SIG-M5 treated with dmso at 0.1 percent for 504 hours (cell line): Measurements from ENCODE around the gene HLA-DPB1.
A peak's percentile ranks its signal among the peaks of the same experiment; 100 is the strongest.

Experiments used
- DNase-seq: peaks from one replicate; lab custom pipeline; 2025; ENCODE audit not compliant: unreplicated experiment; lab: John Stamatoyannopoulos, UW

Gene HLA-DPB1

DNA sequence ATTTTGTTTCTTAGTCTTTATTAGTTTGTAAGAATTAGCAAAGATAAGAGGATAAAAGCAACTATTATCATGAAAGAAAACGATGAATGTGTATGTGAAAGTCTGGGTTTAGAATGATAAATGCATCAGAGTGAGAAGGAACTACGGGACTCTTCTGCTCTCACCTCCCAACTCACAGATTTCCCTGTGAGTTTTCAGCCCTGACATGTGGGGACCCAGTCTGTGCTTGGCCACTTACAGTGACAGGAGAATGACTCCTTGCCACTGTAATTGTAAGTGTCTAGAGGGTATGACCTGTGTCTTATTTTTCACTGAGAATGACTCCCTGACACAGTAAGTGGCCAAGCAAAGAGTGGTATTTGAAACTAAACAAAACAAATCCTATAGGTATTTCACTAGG, 4.9 kb upstream of the HLA-DPB1 start:
- no peak for DNase-seq

DNA sequence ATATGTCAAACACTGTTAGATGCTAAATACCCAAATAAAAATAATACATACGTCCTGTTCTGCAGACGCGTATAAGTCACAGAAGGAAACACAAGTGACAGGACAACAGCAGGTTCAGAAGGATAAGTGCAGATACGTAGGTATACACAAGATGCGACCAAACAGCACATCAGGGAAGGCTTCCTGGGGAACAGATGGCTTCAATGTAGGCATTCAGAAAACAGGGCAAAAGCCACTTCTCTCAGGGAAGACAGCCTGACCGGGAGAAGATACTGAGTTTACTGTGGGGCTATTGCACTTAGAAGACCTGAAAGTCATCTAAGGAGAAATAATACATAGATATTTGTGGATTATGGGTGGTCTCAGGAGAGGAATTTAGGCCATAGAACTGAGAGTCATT, 4.2 kb upstream of the HLA-DPB1 start:
- DNase-seq = no peak

DNA sequence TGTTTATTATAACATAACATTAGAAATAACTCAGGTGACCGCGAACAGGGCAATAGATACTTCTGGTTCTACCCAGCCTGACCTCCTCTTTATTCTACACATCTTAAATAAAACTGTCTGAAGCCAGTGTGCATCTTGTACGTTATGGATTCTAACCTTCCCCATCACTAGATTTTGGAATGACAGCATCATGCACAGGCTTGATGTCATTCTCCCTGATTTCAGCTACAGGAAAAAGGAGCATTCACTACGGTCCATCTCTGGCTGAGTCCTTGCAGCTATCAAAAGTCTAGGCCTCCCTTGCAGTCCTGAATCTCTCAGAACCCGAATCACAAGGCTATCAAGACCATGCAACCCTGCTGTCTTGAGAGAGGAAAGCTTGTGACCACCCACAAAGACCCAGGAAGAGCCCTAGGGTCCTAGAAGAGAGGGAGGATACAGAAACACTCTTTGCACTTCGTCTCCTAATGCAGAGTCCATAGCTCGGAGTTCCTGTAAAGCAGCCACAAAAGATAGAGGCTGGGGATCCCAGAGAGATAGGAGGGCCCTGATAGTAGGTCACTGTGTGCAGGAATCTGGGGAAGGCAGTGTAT, 3.2 kb upstream of the HLA-DPB1 start:
- no peak for DNase-seq

DNA sequence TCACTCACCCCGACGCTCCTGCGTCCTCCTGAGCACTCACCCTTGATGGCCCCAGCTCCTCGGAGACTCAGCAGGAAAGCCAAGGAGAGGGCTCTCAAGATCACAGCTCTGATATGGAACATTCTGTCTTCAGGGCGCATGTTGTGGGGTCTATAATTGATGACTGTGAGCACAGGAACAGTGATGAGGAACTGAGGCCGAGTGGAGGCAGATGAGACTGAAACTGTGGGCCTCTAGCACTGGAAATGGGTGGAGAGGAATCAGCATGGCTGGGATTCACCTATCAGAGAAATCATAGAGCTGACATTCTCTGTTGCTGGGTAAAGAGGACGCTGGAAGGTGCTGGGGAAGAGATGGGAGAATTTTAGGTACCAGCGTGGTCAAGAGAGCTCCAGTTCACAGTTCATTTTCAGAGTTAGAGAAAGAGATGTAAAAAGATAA, 2.3 kb upstream of the HLA-DPB1 start, which contains the start of gene HLA-DPA1:
HLA-DPA1 (minus strand) TSS at position 219 of the 441 bp plus-strand sequence.
- peak; percentile 58 for DNase-seq

DNA sequence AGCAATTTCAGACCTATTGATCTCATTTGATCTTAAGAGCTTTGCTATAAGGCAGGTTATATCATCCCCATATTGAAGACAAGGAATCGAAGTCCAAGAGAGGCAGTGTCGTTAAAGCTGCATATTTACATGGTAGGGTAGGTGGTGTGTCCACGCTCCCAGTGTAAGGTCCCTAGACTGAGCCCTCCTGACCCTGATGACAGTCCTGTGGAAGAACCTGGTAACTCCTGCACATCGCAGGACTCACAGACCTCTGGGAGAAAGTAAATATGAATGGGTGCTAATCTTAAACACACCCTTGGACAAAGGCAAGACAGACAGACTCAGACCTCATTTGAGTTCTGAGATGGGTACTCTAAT, 602 bp upstream of the HLA-DPB1 start:
- DNase-seq = no peak

DNA sequence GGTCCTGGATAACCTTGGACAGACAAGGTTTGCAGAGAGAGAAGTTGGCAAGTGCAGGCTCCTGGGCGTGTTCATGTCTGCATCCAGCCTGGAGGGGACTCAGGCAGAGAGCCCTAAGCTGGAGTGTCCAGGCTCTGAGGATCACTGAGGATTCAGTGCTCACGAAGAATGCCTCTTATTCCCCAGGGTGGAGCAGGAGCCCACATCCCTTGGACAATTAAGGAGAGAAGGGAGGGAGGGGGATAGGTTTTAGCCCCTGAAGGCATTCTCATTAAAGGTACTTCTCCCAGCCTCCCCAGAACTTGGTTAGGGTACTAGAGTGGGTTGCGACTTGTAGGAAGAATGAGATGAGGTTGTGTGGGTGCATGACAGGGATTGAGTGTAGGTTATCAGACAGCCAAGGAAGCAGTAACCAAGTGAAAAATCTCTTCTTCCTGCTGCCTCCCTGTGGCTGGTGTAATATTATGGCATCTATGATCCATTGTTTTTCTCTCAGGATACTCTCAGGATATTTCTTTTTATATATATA, 680 bp downstream of the HLA-DPB1 start:
- no peak for DNase-seq

DNA sequence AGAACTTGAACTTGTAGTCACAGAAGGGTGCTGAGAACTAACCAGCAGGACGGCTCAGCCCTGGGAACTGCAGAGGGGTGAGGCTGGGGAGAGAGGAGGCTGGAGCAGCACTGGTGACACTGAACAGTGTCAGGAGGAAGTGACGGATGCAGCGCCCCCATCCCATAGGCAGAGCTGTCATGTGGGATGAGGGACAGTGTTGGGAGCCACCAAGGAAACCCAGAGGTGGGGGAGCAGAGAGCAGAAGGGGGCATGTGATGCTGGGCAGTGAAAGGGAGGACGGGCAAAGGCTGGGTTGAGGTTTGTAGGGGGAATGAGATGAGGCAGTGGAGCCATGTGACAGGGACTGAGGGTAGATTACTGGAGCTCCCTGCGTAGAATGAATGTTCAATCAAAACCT, 2.1 kb downstream of the HLA-DPB1 start:
- DNase-seq = no peak

DNA sequence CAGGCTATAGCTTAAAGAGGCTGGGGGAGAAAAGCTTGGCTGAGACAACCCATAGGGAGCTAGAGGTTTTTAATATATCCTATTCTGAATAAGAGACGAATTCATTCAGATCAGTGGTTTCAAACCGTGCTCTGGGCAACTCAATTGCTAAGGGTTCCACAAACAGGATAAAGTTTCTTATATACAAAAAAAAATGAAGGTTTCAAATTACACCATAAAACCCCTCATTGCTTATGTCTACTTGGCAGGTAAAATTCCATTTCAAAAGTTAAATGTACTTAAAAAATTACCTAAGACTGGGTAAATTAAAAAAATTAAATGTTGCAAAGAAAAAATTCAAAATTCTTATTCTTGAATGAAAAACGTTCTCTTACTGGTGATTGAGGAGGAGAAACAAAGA, 2.7 kb downstream of the HLA-DPB1 start:
- DNase-seq = no peak

DNA sequence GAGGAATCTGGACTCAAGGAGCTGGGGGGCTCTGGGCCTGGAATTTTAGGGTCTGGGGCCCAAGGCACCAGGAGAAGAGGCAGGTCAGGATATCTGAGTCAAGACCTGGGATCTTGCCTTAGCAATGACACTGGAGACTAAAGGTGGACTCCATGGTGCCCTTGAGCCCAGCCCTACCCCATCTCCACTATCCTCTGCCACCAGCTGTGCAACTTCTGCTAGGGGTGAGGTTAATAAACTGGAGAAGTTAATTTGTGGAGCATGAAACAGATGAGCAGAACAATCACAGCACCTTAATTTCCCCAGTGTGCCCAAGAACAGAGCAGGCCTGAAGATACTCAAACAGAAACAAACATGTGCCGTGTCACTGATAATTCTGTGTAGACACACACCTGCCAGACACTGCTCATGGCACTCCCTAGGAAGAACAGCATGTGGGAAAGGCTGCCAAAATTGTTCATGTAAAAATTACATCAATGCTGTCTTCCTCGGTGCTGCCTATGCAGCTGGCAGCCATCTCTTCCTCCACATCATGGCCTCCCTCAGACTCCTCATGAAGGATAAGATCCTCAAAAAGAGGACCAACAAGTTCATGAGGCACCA, 3.2 kb downstream of the HLA-DPB1 start:
- DNase-seq = no peak

DNA sequence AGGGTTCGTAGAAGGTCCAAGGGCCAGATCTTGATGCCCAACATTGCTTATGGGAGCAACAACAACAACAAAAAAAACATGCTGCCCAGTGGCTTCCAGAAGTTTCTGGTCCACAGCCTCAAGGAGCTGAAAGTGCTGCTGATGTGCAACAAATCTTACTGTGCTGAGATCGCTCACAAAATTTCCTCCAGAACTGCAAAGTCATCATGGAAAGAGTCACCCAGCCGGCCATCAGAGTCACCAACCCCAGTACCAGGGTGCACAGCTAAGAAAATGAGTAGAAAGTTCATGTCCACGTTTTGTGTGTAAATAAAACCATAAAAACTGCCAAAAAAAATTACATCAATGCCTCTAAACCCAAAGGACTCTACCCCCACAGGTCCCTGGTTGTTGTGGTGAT, 3.8 kb downstream of the HLA-DPB1 start:
- DNase-seq = no peak

DNA sequence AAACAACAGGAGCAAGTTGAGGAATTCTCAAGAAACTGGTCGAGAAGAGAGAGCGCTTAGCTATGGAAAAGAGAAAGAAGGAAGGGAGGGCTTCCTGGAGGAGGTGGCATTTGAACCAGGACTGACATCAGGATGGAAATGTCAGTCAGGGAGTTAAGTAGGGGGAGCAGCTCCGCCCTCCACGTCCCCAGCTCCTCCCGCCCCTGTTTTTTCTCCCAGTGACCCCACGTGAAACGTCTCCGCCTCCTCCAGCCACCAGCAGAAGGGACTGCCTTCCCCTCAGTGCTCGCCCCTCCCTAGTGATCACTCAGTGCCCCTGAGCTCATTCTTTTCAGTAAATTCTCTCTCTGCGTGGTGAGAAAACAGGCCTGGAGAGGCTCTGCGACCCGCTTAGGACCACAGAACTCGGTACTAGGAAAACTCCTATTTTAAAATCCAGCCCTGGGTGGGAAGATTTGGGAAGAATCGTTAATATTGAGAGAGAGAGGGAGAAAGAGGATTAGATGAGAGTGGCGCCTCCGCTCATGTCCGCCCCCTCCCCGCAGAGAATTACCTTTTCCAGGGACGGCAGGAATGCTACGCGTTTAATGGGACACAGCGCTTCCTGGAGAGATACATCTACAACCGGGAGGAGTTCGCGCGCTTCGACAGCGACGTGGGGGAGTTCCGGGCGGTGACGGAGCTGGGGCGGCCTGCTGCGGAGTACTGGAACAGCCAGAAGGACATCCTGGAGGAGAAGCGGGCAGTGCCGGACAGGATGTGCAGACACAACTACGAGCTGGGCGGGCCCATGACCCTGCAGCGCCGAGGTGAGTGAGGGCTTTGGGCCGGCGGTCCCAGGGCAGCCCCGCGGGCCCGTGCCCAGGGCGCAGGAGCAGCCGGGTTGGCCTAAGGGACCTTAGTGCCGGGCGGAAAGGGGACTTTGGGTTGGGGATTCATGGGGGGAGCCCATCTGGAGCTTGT, 4.6 kb downstream of the HLA-DPB1 start:
- no peak for DNase-seq

DNA sequence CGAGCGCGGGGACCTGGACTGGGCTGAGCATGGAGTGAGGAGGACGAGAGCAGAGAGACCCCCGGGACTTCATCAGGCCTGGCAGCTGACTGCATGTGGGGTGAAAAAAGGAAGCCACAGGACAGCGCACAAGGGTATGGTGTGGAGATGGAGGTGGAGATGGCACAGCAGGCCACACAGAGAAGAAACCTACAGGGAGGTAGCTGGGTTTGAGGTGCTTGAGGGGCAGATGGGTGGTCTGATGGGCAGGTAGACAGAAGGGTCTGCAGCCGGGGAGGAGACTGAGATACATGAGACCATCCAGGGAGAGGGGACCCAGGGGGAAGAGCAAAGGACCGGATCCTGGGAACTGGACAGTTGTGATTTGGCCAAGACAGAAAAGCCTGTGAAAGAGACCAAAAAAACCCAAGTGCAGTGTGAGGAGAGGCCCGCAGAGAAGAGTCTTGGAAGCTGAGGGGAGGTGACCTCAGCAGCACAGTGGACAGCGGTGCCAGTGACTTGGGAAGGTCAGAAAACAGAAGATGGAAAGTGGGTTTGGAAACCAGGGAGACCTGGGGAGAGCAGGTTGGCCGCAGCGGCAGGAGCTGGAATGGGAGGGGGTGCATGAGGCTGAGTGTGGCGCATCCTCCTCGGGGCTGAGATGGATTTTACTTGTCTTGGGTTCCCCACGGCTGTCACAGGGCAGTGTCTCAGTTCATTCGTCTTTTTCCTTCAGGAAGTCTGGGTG, 5.5 kb downstream of the HLA-DPB1 start:
- DNase-seq = no peak

DNA sequence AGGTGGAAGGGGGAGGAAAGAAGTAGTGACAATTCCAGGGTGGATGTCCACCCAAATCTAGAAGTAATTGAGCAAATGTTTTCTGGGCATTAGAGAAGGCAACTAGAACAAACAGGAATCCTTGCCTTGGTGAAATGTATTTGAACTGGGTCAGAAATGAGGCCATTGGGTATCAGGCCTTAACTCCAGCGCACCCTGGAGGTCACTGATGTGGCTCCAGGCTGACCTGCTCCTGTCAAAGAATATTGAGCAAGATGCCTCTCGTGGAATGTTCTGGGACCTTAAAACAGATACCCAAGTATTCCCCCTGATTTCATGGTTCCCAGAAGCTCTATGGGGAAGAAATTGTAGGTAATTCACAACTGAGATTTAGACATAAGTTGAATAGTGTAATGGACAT, 6.9 kb downstream of the HLA-DPB1 start:
- DNase-seq = peak; percentile 10

DNA sequence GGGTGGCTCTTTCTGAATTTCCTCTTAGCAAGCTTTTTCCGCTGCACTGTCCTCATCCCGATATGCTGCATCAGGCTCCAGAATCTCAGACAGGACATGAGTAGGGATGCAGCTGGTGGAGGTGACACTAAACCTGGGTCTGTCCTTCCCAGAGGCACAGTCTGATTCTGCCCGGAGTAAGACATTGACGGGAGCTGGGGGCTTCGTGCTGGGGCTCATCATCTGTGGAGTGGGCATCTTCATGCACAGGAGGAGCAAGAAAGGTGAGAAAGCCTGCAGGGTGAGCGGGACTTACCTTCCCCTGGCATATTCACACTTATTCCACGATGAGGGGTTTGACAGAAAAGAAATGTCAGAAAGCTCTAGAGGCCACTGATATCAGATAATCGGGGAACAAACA, 9.8 kb downstream of the HLA-DPB1 start:
- no peak for DNase-seq

DNA sequence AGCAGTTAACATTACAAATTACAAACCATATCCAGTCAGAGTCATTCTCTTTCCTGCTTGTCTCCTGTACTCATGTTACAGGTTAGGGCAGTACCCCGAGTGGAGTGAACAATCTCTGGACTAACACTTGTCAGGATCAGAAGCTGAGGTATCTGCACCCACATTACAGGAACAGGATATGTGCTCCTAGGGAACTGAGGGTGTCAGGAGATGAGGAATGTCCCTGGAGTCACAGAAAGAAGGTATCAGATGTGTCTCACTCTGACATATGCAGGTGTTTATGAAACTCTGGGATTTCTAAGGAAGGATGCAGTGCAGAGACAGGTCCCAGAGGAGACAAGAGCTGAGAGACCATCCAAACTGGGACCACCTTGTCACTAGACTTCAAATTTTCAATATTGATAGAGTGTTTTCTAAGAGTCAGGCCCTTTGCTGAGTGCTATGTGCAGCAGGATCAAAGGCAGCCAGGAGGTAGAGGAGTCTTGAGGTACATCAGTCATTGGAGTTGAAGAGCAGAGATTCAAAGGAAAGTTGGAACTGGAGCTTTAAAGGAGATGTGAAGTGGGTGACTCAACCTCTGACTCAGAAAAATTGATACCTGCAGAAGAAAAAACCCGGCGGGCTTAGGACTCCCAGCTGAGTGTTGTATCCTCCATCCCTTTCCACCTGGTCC, 12.6 kb downstream of the HLA-DPB1 start:
- no peak for DNase-seq

DNA sequence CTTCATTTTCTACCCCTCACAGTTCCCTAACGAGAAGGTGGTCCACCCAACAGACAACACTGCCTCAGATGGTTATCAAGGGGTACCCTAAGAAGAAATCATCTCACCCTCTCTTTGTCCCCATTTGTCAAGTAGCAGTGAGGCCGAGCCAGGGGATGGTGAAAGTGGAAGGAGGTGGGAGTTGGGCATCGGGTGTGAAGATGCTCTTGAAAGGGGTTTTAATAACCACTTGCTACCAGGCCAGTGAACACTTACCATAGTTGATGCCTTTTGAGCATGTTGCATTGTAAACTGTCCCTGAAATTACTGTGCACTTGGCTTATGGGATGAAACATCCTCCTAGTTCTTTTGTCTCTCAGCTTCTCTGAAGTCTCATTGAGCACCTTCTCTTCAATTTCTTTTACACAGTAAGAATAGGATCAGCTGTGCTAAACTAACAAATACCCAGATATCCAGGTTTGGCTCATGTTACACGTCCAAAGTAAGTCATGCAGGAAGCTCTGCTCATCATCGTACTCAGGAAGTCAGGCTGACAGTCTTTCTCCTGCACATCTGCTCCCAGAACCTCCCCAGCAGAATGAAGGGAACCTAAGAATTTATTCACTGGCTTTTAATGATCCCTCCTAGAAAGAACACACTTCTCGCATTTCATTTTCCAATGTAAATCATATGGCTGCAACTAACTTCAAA, 13.3 kb downstream of the HLA-DPB1 start:
- DNase-seq = no peak

DNA sequence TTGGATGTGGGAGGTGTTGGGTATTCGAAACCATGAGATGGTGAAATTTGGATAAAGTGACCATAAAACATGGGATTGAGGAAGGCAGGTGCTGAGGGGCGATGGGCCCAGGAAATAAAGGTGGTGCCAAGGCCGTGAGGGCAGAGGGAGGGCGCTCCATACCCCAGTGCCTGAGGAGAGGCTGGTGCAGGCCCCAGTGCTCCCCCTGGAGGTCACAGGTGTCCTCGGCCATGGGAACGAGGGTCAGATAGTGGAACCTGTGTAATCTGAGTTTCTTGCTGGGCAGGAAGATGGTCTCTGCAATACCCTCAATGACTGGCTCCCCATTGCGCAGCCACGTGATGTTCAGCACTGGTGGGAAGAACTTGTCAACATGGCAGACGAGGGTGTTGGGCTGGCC, 16.2 kb downstream of the HLA-DPB1 start:
- DNase-seq = no peak

DNA sequence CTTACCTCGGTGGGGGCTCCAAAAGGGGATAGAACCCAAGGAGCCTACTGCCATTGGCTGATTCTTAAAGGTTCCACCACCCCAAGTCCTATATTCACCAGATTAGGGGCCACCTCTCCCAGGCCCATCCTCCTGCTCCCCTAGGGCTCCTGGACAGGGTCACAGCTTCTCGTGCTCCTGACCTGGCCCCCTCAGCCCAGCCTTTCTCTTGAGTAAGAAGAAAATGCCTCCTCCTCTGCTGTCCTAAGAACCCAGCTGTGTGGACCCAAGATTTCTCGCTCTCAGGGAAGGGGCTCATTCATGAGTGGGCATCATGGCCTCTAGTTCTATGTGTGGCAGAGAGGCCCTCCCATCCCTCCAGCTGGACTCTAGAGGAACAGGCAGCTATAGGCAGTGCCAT, 16.6 kb downstream of the HLA-DPB1 start:
- no peak for DNase-seq

DNA sequence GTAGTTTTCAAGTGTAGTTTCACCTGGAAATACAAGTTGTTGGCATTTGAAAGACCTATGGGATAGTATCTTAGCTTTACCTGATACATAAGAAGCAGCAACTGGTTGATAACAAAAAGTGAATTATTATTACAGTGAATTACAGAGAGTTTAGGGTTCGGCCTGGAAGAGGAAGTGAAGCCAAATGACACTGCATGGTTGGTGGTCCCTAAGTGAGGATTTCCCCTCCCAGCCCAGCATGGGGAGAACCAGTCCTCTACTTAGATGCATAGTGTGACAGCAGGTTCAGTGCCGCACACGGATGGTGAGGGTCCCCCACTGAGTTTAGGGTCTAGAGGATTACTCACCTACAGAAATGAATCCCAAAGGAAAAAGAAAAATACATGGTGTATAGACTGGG, 18.1 kb downstream of the HLA-DPB1 start:
- DNase-seq = no peak

DNA sequence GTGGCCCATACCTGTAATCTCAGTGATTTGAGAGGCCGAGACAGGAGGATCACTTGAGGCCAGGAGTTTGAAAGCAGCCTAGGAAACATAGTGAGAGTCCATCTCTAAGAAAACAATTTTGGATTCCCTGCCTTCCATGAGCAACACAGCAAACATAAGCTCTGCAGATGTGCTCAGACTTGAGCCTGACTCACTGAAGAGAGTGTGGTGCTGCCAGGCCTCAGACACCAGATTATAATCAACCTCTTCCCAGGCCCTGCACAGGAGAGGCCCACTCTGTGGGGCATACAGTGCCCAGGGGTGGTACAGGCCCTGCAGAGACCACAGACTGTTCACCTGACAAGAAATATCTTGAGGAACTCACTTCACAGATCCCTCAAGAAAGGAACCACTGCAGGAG, 19.9 kb downstream of the HLA-DPB1 start:
- no peak for DNase-seq
